HG03571 (cell line): Measurements from ENCODE around the gene ZNF747.
"Not testable (repeated sequence)": the region's sequence is repeated elsewhere in the genome, so short reads cannot be mapped to it uniquely, and the experiment has no call there.

Experiments used
- ATAC-seq: cut with Tn5 transposase; IDR thresholded peaks from one replicate; pipeline ENCODE4 v1.9.1; 2021; ENCODE audit not compliant: unreplicated experiment

ZNF747 gene

GRCh38 chr16:30535106-30535776 lies 583 bp upstream of the ZNF747 start:
- peak; percentile 6 for ATAC-seq

DNA sequence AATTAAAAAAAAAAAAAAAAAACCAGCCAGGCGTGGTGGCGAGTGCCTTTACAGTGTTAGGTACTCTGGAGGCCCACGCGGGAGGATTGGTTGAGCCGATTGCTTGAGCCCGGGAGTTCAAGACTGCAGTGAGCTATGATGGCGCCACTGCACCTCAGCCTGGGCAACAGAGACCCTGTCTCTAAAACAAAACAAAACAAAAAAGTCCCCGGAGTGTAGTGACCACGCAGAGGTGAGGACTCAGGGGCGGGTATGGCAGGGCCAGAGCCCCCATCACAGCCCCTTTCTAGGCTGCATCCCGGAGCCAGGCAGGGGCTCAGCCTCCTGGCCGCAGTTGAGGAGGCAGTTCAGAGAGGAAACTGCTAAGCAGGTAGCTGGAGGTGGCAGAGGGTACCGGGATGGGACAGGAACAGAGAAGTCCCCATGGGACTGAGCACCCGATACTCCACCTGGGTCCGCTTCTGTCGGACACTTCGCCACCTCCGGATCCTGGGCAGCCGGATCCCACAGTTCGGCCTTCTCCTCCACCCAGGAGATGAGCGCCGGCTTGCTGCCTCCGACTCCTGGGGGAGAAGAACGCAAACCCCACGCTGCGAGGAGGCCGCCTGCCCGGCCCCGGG lies 800 bp downstream of the ZNF747 start:
- peak; percentile 23 for ATAC-seq

GRCh38 chr16:30533146-30533522 lies 1.5 kb downstream of the ZNF747 start:
- ATAC-seq = no peak

GRCh38 chr16:30532285-30533145 lies 2.1 kb downstream of the ZNF747 start:
- no peak for ATAC-seq

- no peak for ATAC-seq
Measured at GRCh38 chr16:30530163-30531037, 4.3 kb downstream of the ZNF747 start.

- ATAC-seq = no peak
Measured at GRCh38 chr16:30528799-30529457, 5.7 kb downstream of the ZNF747 start.

DNA sequence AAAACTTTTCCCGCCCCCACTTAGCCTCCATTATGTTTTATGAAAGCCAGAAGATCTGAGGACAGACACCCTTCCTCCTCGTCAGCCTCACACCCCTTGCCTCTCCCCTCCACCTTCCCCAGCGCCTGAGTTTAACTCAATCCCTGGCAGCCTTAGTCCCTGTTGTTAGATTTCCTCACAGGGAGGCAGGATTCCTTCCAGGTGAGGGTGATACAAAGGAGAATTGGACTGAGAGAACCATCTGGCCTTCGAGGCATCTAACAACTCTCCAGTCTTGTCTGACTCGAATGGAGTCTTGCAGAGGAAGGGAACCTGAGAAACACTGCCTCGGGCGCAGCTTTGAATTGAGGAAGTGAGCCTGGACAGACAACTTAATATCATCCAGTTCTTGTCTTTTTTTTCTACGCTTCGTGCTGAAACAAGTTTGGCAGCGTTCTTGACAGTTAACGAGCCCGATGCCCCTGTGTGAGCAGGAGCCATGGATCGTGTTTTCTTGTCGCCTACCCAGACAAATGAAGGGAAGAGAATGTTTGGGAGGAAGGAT lies 7.0 kb downstream of the ZNF747 start:
- ATAC-seq = no peak

DNA sequence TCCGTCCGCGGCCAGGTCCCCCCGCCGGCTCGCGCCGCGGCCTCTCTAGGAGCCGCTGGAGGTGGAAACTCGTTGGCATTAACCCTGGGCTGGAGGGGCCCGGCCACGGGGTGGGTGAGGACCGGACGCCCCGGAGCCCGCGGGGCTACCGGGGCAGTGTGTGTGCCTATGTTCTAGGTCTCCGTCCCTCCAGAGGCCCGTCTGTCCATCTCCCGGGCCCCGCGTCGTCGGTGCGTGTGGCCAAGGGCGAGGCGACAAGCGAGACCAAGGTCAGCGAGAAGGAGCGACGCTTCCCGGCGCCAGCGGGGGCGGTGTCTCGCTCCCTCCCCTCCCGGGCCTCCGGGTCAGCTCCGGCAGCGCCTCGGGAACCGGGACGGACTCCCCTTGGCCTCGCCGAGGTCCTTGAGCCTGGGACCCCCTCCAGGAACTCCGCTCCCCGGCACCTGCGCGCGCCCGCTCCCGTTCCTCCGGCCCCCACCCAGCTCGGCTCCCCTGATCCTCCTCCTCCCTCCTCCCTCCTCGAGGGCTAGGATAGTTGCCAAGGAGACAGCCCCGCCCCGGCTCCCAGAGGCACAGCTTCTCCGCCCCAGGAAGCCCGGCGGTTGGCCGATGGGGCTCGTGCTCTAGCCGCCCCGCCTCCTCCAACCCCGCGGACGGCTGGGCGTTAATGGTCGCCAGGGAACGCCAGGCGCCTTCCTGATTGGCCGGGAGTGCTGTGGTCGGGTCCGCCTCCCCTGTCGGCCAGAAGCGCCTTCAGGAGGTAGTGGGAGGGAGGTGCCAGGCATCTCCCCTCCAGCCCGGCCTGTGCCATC lies 7.6 kb downstream of the ZNF747 start:
- peak; percentile 74 for ATAC-seq

GRCh38 chr16:30526137-30526822 lies 8.4 kb downstream of the ZNF747 start, which contains the start of gene ZNF768:
Gene ZNF768, minus strand, starts transcription at chr16:30526566. Its CDS starts 153 bp downstream, at chr16:30526413.
- no peak for ATAC-seq

GRCh38 chr16:30525844-30526136 lies 8.9 kb downstream of the ZNF747 start:
- ATAC-seq = no peak

GRCh38 chr16:30524575-30525568 lies 9.8 kb downstream of the ZNF747 start:
- no peak for ATAC-seq

DNA sequence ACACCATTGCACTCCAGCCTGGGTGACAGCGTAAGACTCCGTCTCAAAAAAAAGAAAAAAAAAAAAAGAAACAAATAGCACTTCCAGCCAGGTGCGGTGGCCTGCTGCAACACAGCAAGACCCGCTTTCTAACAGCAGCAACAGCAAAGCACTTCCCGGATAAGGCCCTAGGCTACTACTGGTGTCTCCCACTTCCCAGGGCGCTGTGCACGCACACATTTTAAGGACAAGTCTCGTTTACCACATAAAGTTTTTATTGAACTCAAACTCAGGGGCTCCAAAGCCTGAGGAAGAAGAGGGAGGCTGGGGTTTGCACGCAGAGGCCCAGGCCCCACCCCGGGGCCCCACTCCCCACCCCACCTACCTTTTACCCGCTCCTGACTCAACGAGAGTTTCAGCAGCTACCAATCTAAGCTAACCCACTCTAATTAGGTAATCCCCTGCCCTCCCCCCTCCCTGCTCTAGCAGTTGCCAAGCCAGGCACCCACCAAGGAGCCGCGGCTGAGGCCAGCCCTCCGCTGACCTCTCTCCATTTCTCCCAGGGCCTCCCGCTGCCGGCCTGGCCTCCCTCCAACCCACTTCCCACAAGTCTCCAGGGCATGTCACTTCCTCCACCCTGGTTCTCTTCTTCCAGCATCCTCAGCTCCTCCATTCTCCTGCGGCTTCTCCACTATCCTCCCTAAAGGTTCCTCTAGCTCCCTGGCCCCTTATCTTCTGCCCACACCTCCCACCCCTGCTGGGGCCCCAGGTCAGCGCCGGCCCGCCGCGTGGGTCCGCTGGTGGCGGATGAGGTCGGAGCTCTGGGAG lies 10.7 kb downstream of the ZNF747 start:
- no peak for ATAC-seq

DNA sequence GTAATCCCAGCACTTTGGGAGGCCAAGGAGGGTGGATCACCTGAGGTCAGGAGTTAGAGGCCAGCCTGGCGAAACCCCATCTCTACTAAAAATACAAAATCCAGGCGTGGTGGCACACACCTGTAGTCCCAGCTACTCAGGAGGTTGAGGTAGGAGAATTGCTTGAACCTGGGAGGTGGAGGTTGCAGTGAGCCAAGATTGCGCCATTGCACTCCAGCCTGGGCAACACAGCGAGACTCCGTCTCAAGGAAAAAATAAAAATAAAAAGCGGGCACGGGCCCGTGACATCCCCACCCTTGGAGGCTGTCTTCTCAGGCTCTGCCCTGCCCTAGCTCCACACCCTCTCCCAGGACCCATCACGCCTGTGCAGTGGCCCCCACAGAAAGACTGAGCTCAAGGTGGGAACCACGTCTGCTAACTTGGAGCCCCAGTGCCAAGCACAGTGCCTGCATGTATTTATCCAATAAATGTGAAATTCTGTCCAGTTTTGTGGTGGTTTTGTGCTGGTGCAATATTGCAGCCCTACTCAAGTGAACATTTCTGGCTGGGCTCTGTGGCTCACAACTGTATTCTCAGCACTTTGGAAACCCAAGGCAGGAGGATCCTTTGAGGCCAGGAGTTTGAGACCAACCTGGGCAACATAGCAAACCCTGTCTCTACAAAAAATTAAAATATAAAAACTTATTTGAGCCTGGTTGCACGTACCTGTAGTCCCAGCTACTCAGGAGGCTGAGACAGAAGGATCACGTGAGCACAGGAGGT lies 11.8 kb downstream of the ZNF747 start:
- not testable (repeated sequence) for ATAC-seq

GRCh38 chr16:30521873-30522641 lies 12.6 kb downstream of the ZNF747 start:
- ATAC-seq = no peak

GRCh38 chr16:30521476-30521872 lies 13.2 kb downstream of the ZNF747 start:
- ATAC-seq = no peak
